HepG2 (cell line): ENCODE results near the gene MOCS1. TPM values are rescaled to one million over a fixed set of nuclear protein-coding genes. Genes with fewer than 3 reads are reported as not detected.

Experiments
- ATAC-seq: fragments of 200-7000 bp; cut with Tn5 transposase; 3 replicates; pipeline ENCODE4 v1.9.1; 2020; ENCODE audit warnings: mild to moderate bottlenecking, moderate library complexity
- BruUV-seq: library from RNA; stranded (reverse); fragments of 400-500 nt; replicated peaks from 2 replicates; lab custom pipeline; 2021; lab: Mats Ljungman, UMichigan
- CTCF ChIA-PET: fragments of 300-600 bp; formaldehyde crosslinking; extraction: SDS; loops from one replicate; lab custom pipeline; 2021; ENCODE audit warnings: low total read pairs, inconsistent platforms, low intra/inter-chr PET ratio; lab: Yijun Ruan, JAX
- POLR2A ChIA-PET: fragments of 350-600 bp; sonication (Branson Sonifier 250); formaldehyde crosslinking; loops from one replicate; lab custom pipeline; 2020; ENCODE audit warnings: antibody characterized with exemption, inconsistent platforms; lab: Yijun Ruan, JAX
- DNase-seq: peaks from one replicate; pipeline ENCODE4 v3.0.0-alpha.2; 2015; ENCODE audit warnings: low spot score
- FAIRE-seq: peaks from 3 replicates; lab custom pipeline; 2011; peaks lifted over from hg19 to GRCh38; lab: Jason Lieb, UNC
- H2AFZ ChIP-seq: one replicate; pipeline ENCODE4 v1.6.1; 2011; ENCODE audit warnings: low read length, inconsistent platforms
- H3K27ac ChIP-seq: fragments of 300-600 bp; 3 replicates; pipeline ENCODE4 v1.8.0; 2011; ENCODE audit warnings: mixed run types, mild to moderate bottlenecking, mixed read lengths, low read length, inconsistent platforms; ENCODE audit not compliant: insufficient read depth; ENCODE audit errors: extremely low read length
- H3K27me3 ChIP-seq, 2 experiments: fragments of 200-600 bp in 1 of 2; 2 replicates in 1 of 2; 3 replicates in 1 of 2; pipeline versions ENCODE4 v1.6.0 to v1.8.0; 2011; ENCODE audit warnings: low read length in 2 of 2, mild to moderate bottlenecking in 2 of 2, moderate library complexity in 2 of 2, inconsistent platforms in 1 of 2; ENCODE audit not compliant: insufficient read depth in 2 of 2, control insufficient read depth in 1 of 2
- H3K36me3 ChIP-seq, 2 experiments: fragments of 200-600 bp in 1 of 2; replicated peaks in 1 of 2; 2 replicates in 1 of 2; 3 replicates in 1 of 2; pipeline versions ENCODE4 v1.5.1 to v1.8.0; 2011; ENCODE audit warnings: low read length in 2 of 2, inconsistent platforms in 1 of 2; ENCODE audit not compliant: insufficient read depth in 2 of 2, control insufficient read depth in 1 of 2
- H3K4me1 ChIP-seq: 2 replicates; pipeline ENCODE4 v1.5.1; 2012; ENCODE audit warnings: low read length, inconsistent platforms; ENCODE audit not compliant: insufficient read depth
- H3K4me2 ChIP-seq: 2 replicates; pipeline ENCODE4 v1.6.0; 2011; ENCODE audit warnings: low read depth, low read length, inconsistent platforms
- H3K4me3 ChIP-seq, 3 experiments: fragments of 200-600 bp in 1 of 3; sonication (generic), shearing (Covaris generic) in 1 of 3; replicated peaks in 1 of 3; 2 replicates each; pipeline ENCODE4 v1.5.1; 2011 to 2016; ENCODE audit warnings: low read length in 3 of 3, inconsistent platforms in 2 of 3, low read depth in 2 of 3, mild to moderate bottlenecking in 2 of 3, control low read depth in 1 of 3, mixed read lengths in 1 of 3; ENCODE audit not compliant: insufficient read depth in 1 of 3
- H3K79me2 ChIP-seq: one replicate; pipeline ENCODE4 v1.6.1; 2011; ENCODE audit warnings: low read length, inconsistent platforms; ENCODE audit not compliant: insufficient read depth
- H3K9ac ChIP-seq: 2 replicates; pipeline ENCODE4 v1.6.0; 2011; ENCODE audit warnings: mild to moderate bottlenecking, low read depth, low read length, inconsistent platforms; ENCODE audit not compliant: insufficient read depth
- H3K9me3 ChIP-seq: 2 replicates; pipeline ENCODE4 v1.5.1; 2012; ENCODE audit warnings: mild to moderate bottlenecking, low read length
- H4K20me1 ChIP-seq: 2 replicates; pipeline ENCODE4 v1.6.0; 2011; ENCODE audit warnings: inconsistent platforms, mild to moderate bottlenecking, low read length, moderate library complexity; ENCODE audit not compliant: insufficient read depth
- AHR ChIP-seq: IDR thresholded peaks from 2 replicates; pipeline ENCODE4 v1.6.1; 2018; ENCODE audit warnings: missing genetic modification reagents, missing compliant biosample characterization
- E2F5 ChIP-seq: sonication (generic); formaldehyde crosslinking; conservative IDR thresholded peaks from 2 replicates; pipeline ENCODE4 v1.4.0; 2020; ENCODE audit warnings: missing genetic modification reagents
- FOXP4 ChIP-seq: sonication (generic); formaldehyde crosslinking; IDR thresholded peaks from 2 replicates; pipeline ENCODE4 v1.4.0; 2020; ENCODE audit warnings: missing genetic modification reagents
- KAT7 ChIP-seq: IDR thresholded peaks from 2 replicates; pipeline ENCODE4 v1.6.1; 2018; ENCODE audit warnings: borderline replicate concordance, missing compliant biosample characterization
- MAFK ChIP-seq, 2 experiments: IDR thresholded peaks in 1 of 2; conservative IDR thresholded peaks in 1 of 2; 2 replicates each; pipeline ENCODE4 v1.6.1; 2011; ENCODE audit warnings: improper control_type of control experiment in 2 of 2, low read length in 2 of 2
- NFATC3 ChIP-seq: sonication (generic); formaldehyde crosslinking; IDR thresholded peaks from 2 replicates; pipeline ENCODE4 v1.5.1; 2020; ENCODE audit warnings: mild to moderate bottlenecking, missing genetic modification reagents
- RELA ChIP-seq: sonication (generic); formaldehyde crosslinking; IDR thresholded peaks from 2 replicates; pipeline ENCODE4 v1.4.0; 2020; ENCODE audit warnings: missing genetic modification reagents
- SAFB2 ChIP-seq: sonication (generic); formaldehyde crosslinking; IDR thresholded peaks from 2 replicates; pipeline ENCODE4 v1.5.1; 2020; ENCODE audit warnings: missing genetic modification reagents, low read depth, mild to moderate bottlenecking, borderline replicate concordance
- SMAD9 ChIP-seq: sonication (generic); formaldehyde crosslinking; IDR thresholded peaks from 2 replicates; pipeline ENCODE4 v1.5.1; 2020; ENCODE audit warnings: mild to moderate bottlenecking, missing genetic modification reagents
- TRIM22 ChIP-seq: fragments of 450-650 bp; IDR thresholded peaks from 2 replicates; pipeline ENCODE4 v1.6.1; 2017
- ZBTB4 ChIP-seq: sonication (generic); formaldehyde crosslinking; IDR thresholded peaks from 2 replicates; pipeline ENCODE4 v1.4.0; 2020; ENCODE audit warnings: missing genetic modification reagents, mild to moderate bottlenecking, borderline replicate concordance
- ZFP36 ChIP-seq: fragments of 150-350 bp; IDR thresholded peaks from 2 replicates; pipeline ENCODE4 v1.6.1; 2018; ENCODE audit warnings: borderline replicate concordance, low read length, low read depth; ENCODE audit not compliant: partially characterized antibody
- ZNF484 ChIP-seq: sonication (generic); formaldehyde crosslinking; IDR thresholded peaks from 2 replicates; pipeline ENCODE4 v1.5.1; 2020; ENCODE audit warnings: mild to moderate bottlenecking, low read depth, missing genetic modification reagents, borderline replicate concordance
- ZNF781 ChIP-seq: sonication (generic); formaldehyde crosslinking; IDR thresholded peaks from 2 replicates; pipeline ENCODE4 v1.5.1; 2020; ENCODE audit warnings: borderline replicate concordance, mild to moderate bottlenecking, missing genetic modification reagents; ENCODE audit errors: not compliant biosample characterization
- WGBS: methylation state at CpG from one replicate; pipeline ENCODE4 v1.1.6; 2017; ENCODE audit warnings: low lambda C conversion rate; 5-methylcytosine and 5-hydroxymethylcytosine counted together
- in situ Hi-C: cut with HindIII; loops from 2 replicates; pipeline ENCODE4 v1.10.0; 2017; ENCODE audit warnings: low pct_unique_long_range_greater_than_20kb; ENCODE audit not compliant: extremely low pct_ligation_motif_present
- intact Hi-C: fragments of 100-400 bp; cut with micrococcal nuclease; formaldehyde crosslinking; loops from one replicate; pipeline ENCODE4 v1.10.0; 2022; ENCODE audit not compliant: unreplicated experiment
- polyA plus RNA-seq, 8 experiments: library from polyadenylated mRNA; depleted of rRNA in 3 of 8; stranded (reverse) in 7 of 8; unstranded in 1 of 8; fragments of >200 nt; fragmentation: Illumina TruSeq in 4 of 8; extraction: Trizol in 4 of 8; gene quantifications; 2 replicates each; pipeline versions ENCODE4 v1.2.1 to v1.2.3, GENCODE V29; 2011 to 2016; ENCODE audit warnings: low read depth in 4 of 8, missing spikeins in 1 of 8, mixed read lengths in 1 of 8; ENCODE audit not compliant: insufficient read depth in 1 of 8
- total RNA-seq, 5 experiments: library from RNA; depleted of rRNA; stranded (reverse); fragments of >200 nt; fragmentation: Illumina TruSeq; extraction: Trizol; gene quantifications; 2 replicates each; pipeline ENCODE4 v1.2.3, GENCODE V29; 2016; ENCODE audit warnings: low read depth in 1 of 5

The MOCS1 gene
- total and polyA plus RNA-seq, 2 of the 13 experiments (the other 11 are each of a cell fraction or from before 2014, with no cell fraction given) = 5.3 to 11.7 TPM

- TF ChIP-seq NFATC3 (CRISPR knock-in tag) (no peak), ZBTB4 (no peak), KAT7 (CRISPR knock-in tag) (no peak), FOXP4 (CRISPR knock-in tag) (no peak), AHR (CRISPR knock-in tag) (no peak), RELA (CRISPR knock-in tag) (no peak), ZNF484 (no peak)
Measured at GRCh38 chr6:39913391-39913916, 20.8 kb downstream of the MOCS1 start (continued).

GRCh38 chr6:39912446-39912845 is 21.8 kb downstream of the MOCS1 start:
- Histone ChIP-seq H3K4me2 (no peak overlapping the region), H3K9me3 (no peaks in the 10 kb centered on the region), H3K36me3 (peaks cover 9 to 25% of the 10 kb centered on the region in 2 experiments; a peak in 4 of 5 replicates), H3K27ac (no peak overlapping the region), H2AFZ (no peak overlapping the region), H3K4me3 (no peak overlapping the region), H3K79me2 (no peaks in the 10 kb centered on the region), H3K9ac (no peak overlapping the region), H3K27me3 (no peaks in the 10 kb centered on the region), H4K20me1 (no peaks in the 10 kb centered on the region), H3K4me1 (no peaks in the 10 kb centered on the region)
- intact Hi-C loops = no loop called here
- DNase-seq (no peak), ATAC-seq (no peak), FAIRE-seq (no peak)
- CTCF ChIA-PET = no interaction called here
- 88% methylated on average over 1 of the region's 4 CpGs for WGBS
- in situ Hi-C loops = no loop called here
- POLR2A ChIA-PET = no interaction called here
- no TSS peak for BruUV-seq
- TF ChIP-seq MAFK (conservative IDR thresholded peaks at IDR 0.05 in 1 of 2, IDR thresholded peaks at IDR 0.05 in 1 of 2; ENCODE audit: low read length in 2 of 2) (no peak), ZNF781 (CRISPR knock-in tag) (no peak), E2F5 (CRISPR knock-in tag) (no peak), TRIM22 (no peak), SMAD9 (CRISPR knock-in tag) (no peak), SAFB2 (CRISPR knock-in tag) (no peak), ZFP36 (no peak)
